Measurements from ENCODE around the gene ITGAX. TPM values are rescaled to one million over a fixed set of nuclear protein-coding genes. Genes with fewer than 3 reads are reported as not detected.
A peak's percentile ranks its signal among the peaks of the same experiment; 100 is the strongest.

Gene ITGAX
- total RNA-seq, 4 donors from 2014 or later: 1.1 to 2.0 (median 1.2) TPM; not detected in 1

DNA sequence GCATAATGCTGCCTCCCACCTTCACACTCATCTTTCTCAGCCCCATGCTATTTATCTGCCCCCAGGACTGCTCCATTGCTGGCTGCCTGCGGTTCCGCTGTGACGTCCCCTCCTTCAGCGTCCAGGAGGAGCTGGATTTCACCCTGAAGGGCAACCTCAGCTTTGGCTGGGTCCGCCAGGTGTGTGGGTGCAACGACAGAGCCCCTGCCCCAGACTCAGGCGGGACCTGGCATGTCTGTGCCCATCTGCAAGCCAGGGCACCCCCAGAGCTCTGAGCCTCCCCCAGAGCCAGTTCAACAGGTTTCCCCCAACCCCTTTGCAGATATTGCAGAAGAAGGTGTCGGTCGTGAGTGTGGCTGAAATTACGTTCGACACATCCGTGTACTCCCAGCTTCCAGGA, 25.2 kb downstream of the ITGAX start:
- no peaks in the 10 kb centered on the region for H3K36me3 ChIP-seq
- H3K9me3 ChIP-seq: no peaks in the 10 kb centered on the region
- H3K4me3 ChIP-seq: no peak overlapping the region
- no peak for TF ChIP-seq POLR2AphosphoS5 (IDR thresholded peaks at IDR 0.05)
- no peak for TF ChIP-seq POLR2A (IDR thresholded peaks at IDR 0.05)
- no peak for TF ChIP-seq EP300 (IDR thresholded peaks at IDR 0.05)
- TF ChIP-seq CTCF (IDR thresholded peaks at IDR 0.05): no peak
- peaks cover 2% of the 10 kb centered on the region for H3K27me3 ChIP-seq
- H3K27ac ChIP-seq: no peak overlapping the region
- no peak for DNase-seq (ENCODE audit: low spot score in 2 of 2)
- H3K4me1 ChIP-seq: no peaks in the 10 kb centered on the region
- 77% methylated on average over 10 of the region's 12 CpGs for WGBS

- Histone ChIP-seq H3K9me3 (no peaks in the 10 kb centered on the region), H3K4me3 (no peak overlapping the region), H3K27me3 (peaks cover 2% of the 10 kb centered on the region), H3K4me1 (peaks cover 3% of the 10 kb centered on the region), H3K36me3 (no peaks in the 10 kb centered on the region), H3K27ac (no peak overlapping the region)
- WGBS: 18% methylated on average over 12 of the region's 14 CpGs
- TF ChIP-seq EP300 (IDR thresholded peaks at IDR 0.05) (no peak), CTCF (IDR thresholded peaks at IDR 0.05) (peak; percentile 35 to 60), POLR2AphosphoS5 (IDR thresholded peaks at IDR 0.05) (no peak), POLR2A (IDR thresholded peaks at IDR 0.05) (no peak)
- no peak for DNase-seq (ENCODE audit: low spot score in 2 of 2)
Observed at GRCh38 chr16:31382485-31383161, 27.6 kb downstream of the ITGAX start.

DNA sequence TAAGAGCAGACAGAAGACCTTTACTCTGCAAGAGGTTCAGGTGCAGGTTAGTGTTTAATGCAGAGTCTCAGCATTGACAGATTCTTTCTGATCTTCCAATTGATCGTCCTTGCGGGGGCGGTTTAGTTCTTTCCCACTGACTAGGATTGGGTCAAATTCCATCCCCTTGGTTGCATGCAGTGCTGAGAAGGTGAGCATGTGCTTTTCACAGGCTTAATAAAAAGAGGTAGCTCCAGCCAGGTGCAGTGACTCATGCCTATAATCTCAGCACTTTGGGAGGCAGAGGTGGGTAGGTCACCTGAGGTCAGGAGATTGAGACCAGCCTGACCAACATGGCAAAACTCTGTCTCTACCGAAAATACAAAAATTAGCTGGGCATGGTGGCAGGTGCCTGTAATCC, 30.7 kb downstream of the ITGAX start:
- no peak for DNase-seq (ENCODE audit: low spot score in 2 of 2)
- no peak overlapping the region for H3K27ac ChIP-seq
- no peaks in the 10 kb centered on the region for H3K9me3 ChIP-seq
- TF ChIP-seq EP300 (IDR thresholded peaks at IDR 0.05): no peak
- H3K4me1 ChIP-seq: peaks cover 3% of the 10 kb centered on the region
- no peaks in the 10 kb centered on the region for H3K27me3 ChIP-seq
- no peaks in the 10 kb centered on the region for H3K36me3 ChIP-seq
- WGBS: 81% methylated on average over 4 of the region's 4 CpGs
- H3K4me3 ChIP-seq: no peak overlapping the region

GRCh38 chr16:31386157-31386984, 31.4 kb downstream of the ITGAX start:
- WGBS: 35% methylated on average over 6 of the region's 6 CpGs
- Histone ChIP-seq H3K4me3 (no peak overlapping the region), H3K27ac (no peak overlapping the region), H3K36me3 (no peaks in the 10 kb centered on the region), H3K9me3 (no peaks in the 10 kb centered on the region), H3K27me3 (no peaks in the 10 kb centered on the region), H3K4me1 (peaks cover 3% of the 10 kb centered on the region)
- TF ChIP-seq POLR2AphosphoS5 (IDR thresholded peaks at IDR 0.05) (no peak), POLR2A (IDR thresholded peaks at IDR 0.05) (no peak), CTCF (IDR thresholded peaks at IDR 0.05) (no peak), EP300 (IDR thresholded peaks at IDR 0.05) (no peak)
- DNase-seq (ENCODE audit: low spot score in 2 of 2): no peak

DNA sequence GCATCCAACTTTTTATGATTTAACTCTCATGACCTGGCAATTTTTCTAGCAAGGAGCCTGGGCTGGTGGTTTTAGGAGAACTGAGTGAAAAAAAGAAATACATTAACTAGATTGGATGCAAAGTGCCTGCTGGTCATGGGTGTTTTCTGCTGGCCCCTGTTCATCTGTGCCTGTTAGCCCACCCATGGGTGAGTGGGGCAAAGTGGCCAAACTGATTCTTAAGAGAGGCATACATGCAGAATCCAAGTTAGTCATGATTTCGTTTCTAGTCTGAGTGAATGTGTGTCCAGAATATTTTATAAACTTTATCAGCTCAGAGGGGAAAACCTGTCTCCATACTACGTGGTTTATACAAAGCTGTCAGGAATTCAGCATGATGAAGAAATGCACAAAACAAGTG, 33.6 kb downstream of the ITGAX start:
- TF ChIP-seq CTCF (IDR thresholded peaks at IDR 0.05) (no peak), POLR2A (IDR thresholded peaks at IDR 0.05) (no peak), POLR2AphosphoS5 (IDR thresholded peaks at IDR 0.05) (no peak), EP300 (IDR thresholded peaks at IDR 0.05) (no peak)
- no peak for DNase-seq (ENCODE audit: low spot score in 2 of 2)
- peaks cover 3% of the 10 kb centered on the region for H3K4me1 ChIP-seq
- H3K4me3 ChIP-seq: no peak overlapping the region
- WGBS: 67% methylated on average over 2 of the region's 2 CpGs
- H3K36me3 ChIP-seq: no peaks in the 10 kb centered on the region
- H3K9me3 ChIP-seq: no peaks in the 10 kb centered on the region
- H3K27ac ChIP-seq: no peak overlapping the region
- H3K27me3 ChIP-seq: peaks cover 5% of the 10 kb centered on the region

Measured in suprapubic skin (tissue), 4 donors.